ENCODE measurements around the gene KRT10. TPM values are rescaled to one million over a fixed set of nuclear protein-coding genes. Genes with fewer than 3 reads are reported as not detected.

Gene KRT10
- total RNA-seq, 3 donors from 2014 or later = 48.7 to 50.0 (median 49.7) TPM

GRCh38 chr17:40848583-40849235 lies 26.3 kb upstream of the KRT10 start:
- Mint-ChIP-seq H3K4me1 (ENCODE audit: low read depth) (no peaks in the 10 kb centered on the region), H3K9me3 (no peaks in the 10 kb centered on the region), H3K4me3 (no peak overlapping the region), H3K27me3 (ENCODE audit: low read depth) (peaks cover 31% of the 10 kb centered on the region), H3K36me3 (ENCODE audit: insufficient read depth) (no peaks in the 10 kb centered on the region)
- ATAC-seq = no peak
- no peak for DNase-seq

- no peak for ATAC-seq
- Mint-ChIP-seq H3K4me3 (no peak overlapping the region), H3K27me3 (ENCODE audit: low read depth) (peaks cover 37% of the 10 kb centered on the region), H3K36me3 (ENCODE audit: insufficient read depth) (no peaks in the 10 kb centered on the region), H3K4me1 (ENCODE audit: low read depth) (no peaks in the 10 kb centered on the region), H3K9me3 (no peaks in the 10 kb centered on the region)
- no peak for DNase-seq
Measured at GRCh38 chr17:40846515-40847144, 24.2 kb upstream of the KRT10 start.

- no peaks in the 10 kb centered on the region for H3K36me3 Mint-ChIP-seq (ENCODE audit: insufficient read depth)
- no peak overlapping the region for H3K4me3 Mint-ChIP-seq
- H3K27me3 Mint-ChIP-seq (ENCODE audit: low read depth) = peaks cover 36% of the 10 kb centered on the region
- no peaks in the 10 kb centered on the region for H3K4me1 Mint-ChIP-seq (ENCODE audit: low read depth)
- no peak for DNase-seq
- H3K9me3 Mint-ChIP-seq = no peaks in the 10 kb centered on the region
- no peak for ATAC-seq
Measured at GRCh38 chr17:40844671-40845107, 22.3 kb upstream of the KRT10 start.

- Mint-ChIP-seq H3K36me3 (ENCODE audit: insufficient read depth) (no peaks in the 10 kb centered on the region), H3K9me3 (no peaks in the 10 kb centered on the region), H3K27me3 (ENCODE audit: low read depth) (peaks cover 33% of the 10 kb centered on the region), H3K4me1 (ENCODE audit: low read depth) (no peaks in the 10 kb centered on the region), H3K4me3 (no peak overlapping the region)
- ATAC-seq = no peak
- no peak for DNase-seq
Measured at GRCh38 chr17:40843242-40843641, 20.8 kb upstream of the KRT10 start.

GRCh38 chr17:40841246-40841645 lies 18.8 kb upstream of the KRT10 start:
- ATAC-seq = no peak
- Mint-ChIP-seq H3K27me3 (ENCODE audit: low read depth) (peaks cover 33% of the 10 kb centered on the region), H3K4me1 (ENCODE audit: low read depth) (no peaks in the 10 kb centered on the region), H3K4me3 (no peak overlapping the region), H3K9me3 (no peaks in the 10 kb centered on the region), H3K36me3 (ENCODE audit: insufficient read depth) (no peaks in the 10 kb centered on the region)
- DNase-seq = no peak

- ATAC-seq (no peak), DNase-seq (no peak)
- no peak overlapping the region for H3K4me3 Mint-ChIP-seq
- peaks cover 3% of the 10 kb centered on the region for H3K36me3 Mint-ChIP-seq (ENCODE audit: insufficient read depth)
- peaks cover 19% of the 10 kb centered on the region for H3K27me3 Mint-ChIP-seq (ENCODE audit: low read depth)
- no peaks in the 10 kb centered on the region for H3K4me1 Mint-ChIP-seq (ENCODE audit: low read depth)
- no peaks in the 10 kb centered on the region for H3K9me3 Mint-ChIP-seq
Measured at GRCh38 chr17:40839194-40839593, 16.8 kb upstream of the KRT10 start.

- Mint-ChIP-seq H3K4me1 (ENCODE audit: low read depth) (no peaks in the 10 kb centered on the region), H3K36me3 (ENCODE audit: insufficient read depth) (peaks cover 3% of the 10 kb centered on the region), H3K9me3 (no peaks in the 10 kb centered on the region), H3K4me3 (no peak overlapping the region), H3K27me3 (ENCODE audit: low read depth) (peaks cover 2% of the 10 kb centered on the region)
- no peak for ATAC-seq
- no peak for DNase-seq
Measured at GRCh38 chr17:40836020-40836419, 13.6 kb upstream of the KRT10 start.

- H3K36me3 Mint-ChIP-seq (ENCODE audit: insufficient read depth) = peaks cover 8% of the 10 kb centered on the region
- H3K27me3 Mint-ChIP-seq (ENCODE audit: low read depth) = no peaks in the 10 kb centered on the region
- H3K4me1 Mint-ChIP-seq (ENCODE audit: low read depth) = no peaks in the 10 kb centered on the region
- ATAC-seq (no peak), DNase-seq (no peak)
- no peak overlapping the region for H3K4me3 Mint-ChIP-seq
- no peaks in the 10 kb centered on the region for H3K9me3 Mint-ChIP-seq
Measured at GRCh38 chr17:40833882-40834281, 11.5 kb upstream of the KRT10 start.

- no peak for ATAC-seq
- Mint-ChIP-seq H3K4me3 (no peak overlapping the region), H3K27me3 (ENCODE audit: low read depth) (no peaks in the 10 kb centered on the region), H3K4me1 (ENCODE audit: low read depth) (peaks cover 3% of the 10 kb centered on the region), H3K36me3 (ENCODE audit: insufficient read depth) (peaks cover 10% of the 10 kb centered on the region), H3K9me3 (no peaks in the 10 kb centered on the region)
- DNase-seq = no peak
Measured at GRCh38 chr17:40832840-40833239, 10.4 kb upstream of the KRT10 start.

- peaks cover 6% of the 10 kb centered on the region for H3K4me1 Mint-ChIP-seq (ENCODE audit: low read depth)
- no peaks in the 10 kb centered on the region for H3K9me3 Mint-ChIP-seq
- H3K4me3 Mint-ChIP-seq = no peak overlapping the region
- H3K36me3 Mint-ChIP-seq (ENCODE audit: insufficient read depth) = peaks cover 13% of the 10 kb centered on the region
- peaks cover 7% of the 10 kb centered on the region for H3K27me3 Mint-ChIP-seq (ENCODE audit: low read depth)
- DNase-seq (no peak), ATAC-seq (no peak)
Measured at GRCh38 chr17:40830085-40830776, 7.8 kb upstream of the KRT10 start.

GRCh38 chr17:40828454-40829044 lies 6.1 kb upstream of the KRT10 start:
- H3K4me3 Mint-ChIP-seq = no peak overlapping the region

GRCh38 chr17:40827746-40828453 lies 5.5 kb upstream of the KRT10 start:
- Mint-ChIP-seq H3K4me1 (ENCODE audit: low read depth) (peaks cover 6% of the 10 kb centered on the region), H3K4me3 (no peak overlapping the region), H3K27me3 (ENCODE audit: low read depth) (peaks cover 14% of the 10 kb centered on the region), H3K9me3 (no peaks in the 10 kb centered on the region), H3K36me3 (ENCODE audit: insufficient read depth) (peaks cover 15% of the 10 kb centered on the region)
- no peak for DNase-seq
- ATAC-seq = peak; percentile 79 to 86

More at GRCh38 chr17:40828454-40829044, 6.1 kb upstream of the KRT10 start:
- peaks cover 15% of the 10 kb centered on the region for H3K36me3 Mint-ChIP-seq (ENCODE audit: insufficient read depth)
- DNase-seq (no peak), ATAC-seq (no peak)
- no peaks in the 10 kb centered on the region for H3K9me3 Mint-ChIP-seq
- H3K4me1 Mint-ChIP-seq (ENCODE audit: low read depth) = peaks cover 6% of the 10 kb centered on the region
- H3K27me3 Mint-ChIP-seq (ENCODE audit: low read depth) = peaks cover 14% of the 10 kb centered on the region

- Mint-ChIP-seq H3K27me3 (ENCODE audit: low read depth) (peaks cover 14% of the 10 kb centered on the region), H3K9me3 (no peaks in the 10 kb centered on the region), H3K36me3 (ENCODE audit: insufficient read depth) (peaks cover 20% of the 10 kb centered on the region), H3K4me3 (no peak overlapping the region), H3K4me1 (ENCODE audit: low read depth) (peaks cover 6% of the 10 kb centered on the region)
- ATAC-seq (no peak), DNase-seq (no peak)
Measured at GRCh38 chr17:40825599-40825998, 3.2 kb upstream of the KRT10 start.
